GM21528 (cell line): ENCODE results near the gene RPN2.

Experiments
- ATAC-seq: cut with Tn5 transposase; IDR thresholded peaks from one replicate; pipeline ENCODE4 v1.9.1; 2021; ENCODE audit warnings: mild to moderate bottlenecking, moderate library complexity; ENCODE audit not compliant: unreplicated experiment, low FRiP score

Gene RPN2

DNA sequence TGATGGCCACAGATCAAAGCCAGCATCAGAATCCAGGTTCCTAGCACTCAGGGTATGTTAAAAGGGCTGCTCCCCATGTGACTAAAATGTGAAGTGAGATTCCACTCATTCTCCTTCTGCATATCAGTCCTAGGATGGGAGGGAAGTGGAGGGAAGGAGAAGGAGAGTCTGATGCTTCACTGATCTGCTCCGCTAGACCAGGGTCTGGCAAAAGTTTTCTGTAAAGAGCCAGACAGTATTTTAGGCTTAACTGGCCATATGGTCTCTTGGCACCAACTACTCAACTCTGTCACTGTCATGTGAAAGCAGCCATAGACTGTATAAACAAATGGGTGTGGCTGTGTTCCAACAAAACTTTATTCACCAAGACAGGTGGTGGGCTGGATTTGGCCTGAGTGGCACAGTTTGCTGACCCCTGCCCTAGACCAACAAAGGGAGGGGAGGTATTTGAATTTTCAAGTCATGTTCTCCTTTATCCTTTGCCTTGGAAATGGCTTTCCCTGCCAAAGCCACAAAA, 59.9 kb downstream of the RPN2 start:
- ATAC-seq = no peak

DNA sequence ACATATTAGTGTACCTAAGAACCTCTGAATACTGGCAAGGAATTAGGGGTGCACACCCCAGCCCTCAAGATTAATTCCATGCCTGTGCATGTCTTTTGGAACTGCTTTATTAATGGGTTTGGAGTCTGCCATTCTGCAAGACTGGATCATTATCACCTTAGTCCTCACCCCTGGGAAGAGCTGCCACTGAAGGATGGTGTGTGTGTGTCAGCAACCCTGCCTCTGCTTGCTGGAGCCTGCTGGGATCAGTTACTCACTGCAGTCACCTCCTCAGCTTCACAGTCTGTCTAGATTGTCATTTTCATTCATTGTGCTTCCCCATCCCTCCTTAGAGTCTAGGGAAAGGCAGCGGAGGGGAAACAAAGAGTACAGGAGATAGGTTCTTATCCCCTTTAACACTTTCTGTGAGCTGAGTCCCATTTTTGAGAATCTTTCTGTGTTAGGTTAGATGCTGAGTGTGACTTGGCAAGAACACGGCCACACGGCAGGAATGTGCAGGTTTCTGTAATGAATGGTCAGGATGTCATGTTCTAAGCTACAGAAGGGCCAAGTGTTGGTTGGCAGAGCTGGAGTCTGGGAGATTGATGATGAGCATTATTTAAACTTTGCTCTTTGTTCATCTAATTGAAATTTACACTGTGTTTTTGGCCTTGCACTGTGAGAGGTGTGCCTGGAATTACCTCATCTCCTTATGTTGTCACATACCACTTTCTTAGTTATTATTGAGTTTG, 61.4 kb downstream of the RPN2 start:
- no peak for ATAC-seq

DNA sequence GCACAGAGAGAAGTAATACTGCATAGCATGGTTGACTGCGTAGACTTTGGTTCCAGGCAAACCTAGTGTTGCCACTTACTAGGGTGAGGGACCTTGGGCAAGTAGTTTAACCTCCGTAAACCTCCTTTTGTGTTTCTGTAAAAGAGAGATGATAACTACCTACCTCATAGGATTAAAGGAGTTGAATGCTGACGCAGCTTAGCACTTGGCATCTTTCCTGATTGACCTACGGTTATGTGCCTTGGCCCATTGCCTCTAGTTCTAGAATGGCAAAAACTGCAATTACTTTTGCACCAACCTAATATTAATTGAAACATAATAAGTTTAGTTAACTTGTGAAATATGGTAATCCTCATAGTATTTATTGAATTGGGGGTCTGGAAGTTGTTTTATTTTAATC, 63.4 kb downstream of the RPN2 start:
- ATAC-seq = no peak

- no peak for ATAC-seq
These were observed 64.2 kb downstream of the RPN2 start for GRCh38 chr20:37243076-37243936.

DNA sequence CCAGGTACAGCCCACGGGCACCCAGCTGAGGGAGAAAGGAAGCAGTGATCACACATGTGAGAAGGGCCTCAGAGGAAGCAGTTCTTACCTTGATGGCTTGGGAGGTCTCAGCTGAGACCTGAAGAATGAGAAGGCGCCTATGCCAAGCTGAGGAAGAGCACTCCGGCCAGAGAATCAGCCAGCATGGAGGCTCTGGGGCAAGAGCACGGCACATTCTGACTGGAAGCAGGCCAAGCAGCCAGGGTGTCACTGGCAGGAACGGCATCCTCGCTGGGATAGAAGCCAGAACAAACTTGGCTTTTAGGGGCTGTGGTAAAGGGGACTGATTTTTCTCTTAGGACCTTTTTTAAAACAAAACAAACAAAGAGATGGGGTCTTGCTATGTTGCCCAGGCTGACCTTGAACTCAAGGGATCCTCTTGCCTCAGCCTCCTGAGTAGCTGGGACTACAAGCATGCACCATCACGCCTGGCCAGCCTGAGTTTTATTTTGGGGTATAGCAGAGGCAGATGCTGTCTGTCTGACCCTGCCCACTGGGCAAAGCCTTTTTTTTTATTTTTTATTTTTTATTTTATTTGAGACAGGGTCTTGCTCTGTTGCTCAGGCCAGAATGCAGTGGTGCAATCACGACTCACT, 64.9 kb downstream of the RPN2 start:
- no peak for ATAC-seq

DNA sequence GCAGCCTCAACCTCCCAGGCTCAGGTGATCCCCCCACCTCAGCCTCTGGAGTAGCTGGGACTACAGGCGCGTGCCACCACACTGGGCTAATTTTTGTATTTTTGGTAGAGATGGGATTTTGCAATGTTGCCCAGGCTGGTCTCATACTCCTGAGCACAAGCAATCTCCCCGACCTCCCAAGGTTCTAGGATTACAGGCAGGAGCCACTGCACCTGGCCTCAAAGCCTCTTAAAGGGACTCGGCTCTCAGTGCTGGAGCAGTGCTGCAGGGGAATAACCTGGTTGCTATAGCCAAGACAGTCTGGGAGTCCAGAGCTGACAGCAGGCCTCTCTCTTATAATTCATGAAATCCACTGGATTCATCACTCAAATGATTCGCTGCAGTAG, 65.4 kb downstream of the RPN2 start:
- ATAC-seq = no peak

DNA sequence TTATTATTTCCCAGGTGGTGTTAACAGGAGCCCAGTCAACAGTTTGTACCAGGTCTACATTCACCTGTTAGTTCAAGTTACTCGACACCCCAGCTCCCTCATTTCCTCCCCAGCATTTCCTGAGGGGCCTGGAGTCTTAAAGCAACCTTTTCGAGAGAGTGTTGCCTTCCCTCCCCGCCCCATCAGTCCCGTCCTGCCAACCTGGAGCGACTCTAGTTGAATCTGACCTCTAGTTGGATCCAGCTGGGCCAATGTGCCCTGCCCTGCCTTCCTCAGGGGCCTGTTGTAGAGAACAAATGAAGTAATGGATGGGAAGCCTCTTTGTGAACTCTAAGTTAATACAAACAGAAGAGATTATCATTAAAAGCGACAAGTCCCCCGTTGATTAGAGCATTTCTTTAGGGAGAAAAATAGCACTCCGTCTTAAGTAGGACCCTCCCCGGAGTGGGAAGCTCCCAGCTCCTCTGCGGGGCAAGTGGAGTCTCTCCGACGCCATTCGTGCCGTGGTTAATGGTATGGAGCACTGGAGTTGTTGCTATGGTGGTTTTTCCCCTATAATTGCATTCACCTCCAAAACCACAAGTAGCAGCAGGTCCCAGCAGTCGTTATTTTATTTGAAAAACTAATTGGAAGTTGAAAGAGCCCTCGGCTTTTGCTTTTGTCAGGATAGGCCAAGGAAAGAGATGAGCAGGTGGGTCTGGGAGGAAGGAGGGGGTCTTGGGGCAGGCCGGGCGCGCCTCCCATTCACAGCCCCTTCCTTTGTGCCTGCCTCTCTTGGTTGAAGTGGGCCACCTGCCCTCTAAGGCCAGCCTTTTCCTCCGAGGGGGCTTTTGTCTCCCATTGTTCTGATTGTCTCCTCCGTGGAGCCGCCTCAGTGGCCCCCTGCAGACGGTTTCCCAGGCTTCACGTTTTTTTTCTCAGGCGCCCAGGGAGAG, 66.4 kb downstream of the RPN2 start:
- ATAC-seq = no peak

DNA sequence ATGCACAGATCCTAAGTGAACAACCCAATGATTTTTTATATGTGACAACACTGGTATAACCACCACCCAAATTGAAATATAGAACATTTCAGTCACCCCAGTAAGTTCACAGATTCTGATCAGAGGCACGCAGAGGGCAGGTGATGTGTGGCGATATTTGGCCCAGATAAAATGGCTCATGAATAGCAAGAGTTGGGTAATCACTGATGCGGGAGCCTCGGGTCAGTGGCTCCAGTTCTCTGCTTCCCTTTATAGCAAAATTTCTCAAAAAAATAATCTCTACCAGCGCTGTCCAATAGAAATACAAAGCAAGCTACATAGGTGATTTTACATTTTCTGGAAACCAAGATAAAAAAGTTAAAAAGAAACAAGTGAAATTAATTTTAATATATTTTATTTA, 67.6 kb downstream of the RPN2 start:
- ATAC-seq = no peak

DNA sequence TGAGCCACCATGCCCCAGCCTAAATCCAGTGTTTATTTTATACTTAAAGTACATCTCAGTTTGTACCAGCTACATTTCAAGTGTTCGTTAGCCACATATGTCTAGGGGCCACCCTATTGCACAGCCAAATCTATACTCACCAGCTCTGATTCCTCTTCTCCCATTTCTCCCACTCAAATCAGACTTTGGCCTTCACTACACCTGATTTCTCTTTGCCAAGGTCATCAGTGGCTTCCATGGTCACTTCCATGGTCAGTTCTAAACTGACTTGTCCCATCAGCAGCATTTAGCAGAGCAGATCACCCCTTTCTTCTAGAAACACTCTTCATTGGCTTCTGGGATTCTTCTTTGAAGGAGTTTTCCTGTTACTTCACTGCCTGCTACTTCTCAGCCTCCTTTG, 68.4 kb downstream of the RPN2 start:
- no peak for ATAC-seq

GRCh38 chr20:37249304-37249703, 70.2 kb downstream of the RPN2 start:
- ATAC-seq = no peak

DNA sequence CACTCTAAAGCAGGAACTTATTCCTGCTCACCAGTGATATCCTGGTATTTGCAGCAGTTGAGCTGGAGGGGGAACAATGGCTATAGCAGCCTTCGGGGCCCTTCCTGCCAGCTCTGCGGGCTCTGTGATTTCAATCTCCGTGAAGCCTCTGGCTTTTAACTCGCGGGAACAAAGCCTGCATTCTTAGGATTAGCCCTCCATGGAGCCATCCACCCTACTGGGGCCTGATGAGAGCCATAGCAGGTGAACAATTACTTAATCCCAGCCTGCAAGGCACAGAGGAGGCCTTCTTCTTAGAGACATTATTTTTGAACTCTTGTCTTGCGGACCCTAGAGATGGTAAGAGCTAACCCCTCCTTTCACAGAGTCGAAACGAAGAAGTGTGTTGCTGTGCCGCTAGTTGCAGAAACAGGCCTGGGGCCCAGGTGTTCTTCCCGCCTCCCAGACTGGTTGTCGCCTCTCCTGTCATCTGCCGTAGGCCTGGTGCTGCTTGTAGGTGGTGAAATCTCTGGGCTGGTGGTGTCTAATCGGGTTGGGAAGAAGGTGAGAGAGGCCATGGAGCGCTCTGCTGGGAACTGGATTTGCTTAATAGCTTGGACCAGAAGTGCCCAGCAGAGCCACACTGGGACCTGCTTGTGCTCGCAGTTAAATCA, 72.8 kb downstream of the RPN2 start:
- ATAC-seq = no peak

DNA sequence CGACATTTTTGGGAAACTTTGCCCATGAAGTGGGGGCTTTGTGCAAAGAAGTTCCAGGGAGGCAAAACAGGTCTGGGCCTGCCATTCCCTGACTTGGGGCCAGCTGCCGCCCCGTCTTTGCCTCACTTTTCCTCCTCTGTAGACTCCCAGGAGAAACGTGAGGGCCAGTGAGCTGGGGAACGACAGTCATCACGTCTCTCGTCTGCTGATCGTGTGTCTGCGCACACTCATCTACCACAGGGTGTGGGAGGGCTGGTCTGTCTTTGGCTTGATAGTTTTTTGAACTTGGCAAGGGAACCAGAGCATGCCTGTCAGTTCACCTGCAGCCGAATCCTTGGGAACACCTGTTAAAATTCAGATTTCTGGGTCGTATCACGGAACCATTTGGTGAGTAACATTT, 74.0 kb downstream of the RPN2 start:
- ATAC-seq = no peak

DNA sequence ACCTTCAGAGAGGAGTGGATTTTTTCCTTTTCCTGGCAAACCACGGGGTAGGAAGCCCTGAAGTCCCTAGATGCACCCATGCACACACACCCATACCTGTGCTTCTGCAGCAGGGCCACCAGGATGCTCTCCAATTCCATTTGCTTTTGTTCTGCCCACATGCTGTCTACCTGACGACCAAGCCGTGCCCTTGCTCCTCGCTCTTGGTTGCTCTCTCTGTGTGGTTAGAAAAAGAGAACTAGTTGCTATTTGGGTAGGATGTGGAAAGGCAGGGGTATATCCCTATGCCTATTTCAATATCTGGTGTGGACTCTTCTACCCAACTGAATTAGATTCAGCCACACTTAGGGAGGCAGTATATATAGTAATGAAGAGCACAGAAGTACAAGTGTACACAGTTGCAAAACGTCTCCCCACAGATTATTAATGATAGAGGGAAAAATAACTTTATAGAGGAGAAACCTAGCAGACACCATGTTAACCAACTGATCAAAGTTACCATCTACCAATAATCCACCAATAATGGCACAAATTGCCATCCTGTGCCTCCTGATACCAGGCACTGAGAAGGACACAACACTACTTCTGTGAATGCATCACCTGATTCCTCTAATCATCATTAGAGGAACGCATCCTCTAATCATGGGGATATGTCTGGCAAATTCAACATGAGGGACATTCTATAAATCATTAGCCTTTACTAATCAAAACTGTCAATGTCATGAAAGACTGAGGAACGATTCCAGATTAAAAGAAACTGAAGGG, 75.2 kb downstream of the RPN2 start:
- ATAC-seq = no peak

- ATAC-seq = no peak
These were observed 77.2 kb downstream of the RPN2 start for GRCh38 chr20:37256286-37256685.

DNA sequence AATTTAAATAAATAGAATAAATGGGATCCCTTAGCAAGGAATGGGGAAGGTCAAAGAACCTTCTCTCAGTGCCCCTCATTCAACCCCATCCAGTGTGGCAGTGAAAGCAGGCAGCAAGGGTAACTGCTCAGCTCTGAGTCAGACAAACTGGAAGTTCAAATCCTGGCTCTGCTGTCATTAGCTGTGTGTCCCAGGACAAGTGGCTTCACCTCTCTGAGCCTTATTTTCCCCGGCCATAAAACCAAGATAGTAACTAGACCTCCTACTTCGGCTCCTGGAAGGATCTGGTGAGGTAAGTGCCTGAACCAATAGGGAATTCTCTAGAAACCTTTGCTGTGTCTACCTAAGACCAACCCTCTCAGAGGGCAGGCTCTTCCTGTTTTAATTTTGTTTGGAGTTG, 78.4 kb downstream of the RPN2 start:
- no peak for ATAC-seq

- ATAC-seq = no peak
These were observed 78.9 kb downstream of the RPN2 start for GRCh38 chr20:37257988-37258387.

- no peak for ATAC-seq
These were observed 79.9 kb downstream of the RPN2 start for GRCh38 chr20:37259031-37259430.

GRCh38 chr20:37259865-37260264, 80.7 kb downstream of the RPN2 start:
- ATAC-seq = no peak

DNA sequence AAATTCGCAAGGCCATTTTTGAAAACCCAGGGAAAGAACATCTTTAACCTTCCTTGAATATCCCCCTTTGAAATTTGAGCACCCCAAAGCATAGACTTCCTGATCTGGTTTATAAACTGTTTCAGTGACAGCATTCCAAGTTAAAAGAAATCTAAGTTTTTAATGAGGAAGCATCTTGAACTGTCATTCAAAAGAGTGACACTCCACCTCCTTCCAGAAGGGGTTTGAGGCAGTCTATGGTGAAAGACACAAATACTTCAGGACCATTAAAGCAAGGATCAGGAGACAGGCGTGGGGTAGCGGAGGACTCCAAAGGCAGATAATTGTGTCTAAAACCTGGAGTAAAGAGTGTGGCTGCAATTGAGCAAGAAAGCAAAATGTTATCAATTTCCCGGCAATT, 81.8 kb downstream of the RPN2 start:
- no peak for ATAC-seq
